Fibroblast of upper back skin (primary cell): ENCODE data around the gene IQCH.
A peak's percentile ranks its signal among the peaks of the same experiment; 100 is the strongest.

ENCODE experiments used
- DNase-seq: peaks from one replicate; pipeline ENCODE4 v3.0.0-alpha.2; 2013

IQCH gene

DNA sequence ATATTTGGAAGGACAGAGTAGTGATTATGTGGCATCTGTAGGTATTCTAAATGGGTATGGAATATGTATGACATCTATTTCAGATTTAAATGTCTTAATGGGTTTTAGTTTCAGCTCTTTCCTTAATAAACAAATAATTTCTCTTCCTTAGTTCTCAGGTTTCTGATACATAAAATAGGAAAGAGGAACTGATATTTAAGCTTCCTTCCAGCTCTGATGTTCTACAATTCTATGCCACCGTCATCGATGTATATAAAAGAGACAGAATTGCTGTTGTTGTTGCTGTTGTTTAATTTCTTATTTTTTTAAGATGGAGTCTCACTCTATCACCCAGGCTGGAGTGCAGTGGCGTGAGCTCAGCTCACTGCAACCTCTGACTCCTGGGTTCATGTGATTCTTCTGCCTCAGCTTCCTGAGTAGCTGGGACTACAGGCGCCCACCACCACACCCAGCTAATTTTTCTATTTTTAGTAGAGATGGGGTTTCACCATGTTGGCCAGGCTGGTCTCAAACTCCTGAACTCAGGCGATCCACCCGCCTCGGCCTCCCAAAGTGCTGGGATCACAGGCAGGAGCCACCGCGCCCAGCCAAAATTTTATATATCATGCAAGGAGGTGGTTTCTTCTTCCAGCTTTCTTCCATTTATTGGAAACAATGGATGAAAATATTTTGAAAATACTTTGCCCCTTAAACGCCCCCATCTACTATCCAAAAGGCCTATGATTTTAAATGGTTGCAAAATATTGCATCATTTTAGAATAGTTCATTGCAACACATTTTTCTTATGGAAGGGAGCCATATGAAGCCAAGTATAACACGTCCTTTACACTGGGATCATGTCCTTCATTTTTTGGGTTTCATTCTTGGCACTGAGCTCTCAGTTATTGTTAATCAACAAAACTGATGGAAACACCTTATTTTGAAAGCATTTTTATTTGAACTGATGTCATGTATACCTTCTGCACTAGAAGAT is 252.5 kb downstream of the IQCH start:
- DNase-seq = peak; percentile 73

DNA sequence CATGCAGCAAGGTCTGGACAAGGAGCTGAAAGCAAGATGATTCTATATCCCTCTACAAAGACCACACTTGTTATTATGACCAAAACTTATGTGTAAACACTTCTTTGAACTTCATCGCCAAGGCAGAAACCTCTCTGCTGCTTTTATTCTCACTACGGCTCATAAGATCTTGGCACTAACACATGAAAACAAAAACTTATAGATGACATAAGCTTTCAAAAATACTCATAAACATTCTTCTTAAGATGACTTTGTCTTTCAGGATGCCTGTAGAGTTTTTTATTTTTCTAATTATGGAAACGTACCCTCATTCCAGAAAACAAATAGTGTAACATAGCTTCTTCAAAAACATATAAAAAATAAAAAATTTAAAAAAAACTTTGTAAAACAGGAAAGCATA is 253.8 kb downstream of the IQCH start:
- DNase-seq = peak; percentile 31

DNA sequence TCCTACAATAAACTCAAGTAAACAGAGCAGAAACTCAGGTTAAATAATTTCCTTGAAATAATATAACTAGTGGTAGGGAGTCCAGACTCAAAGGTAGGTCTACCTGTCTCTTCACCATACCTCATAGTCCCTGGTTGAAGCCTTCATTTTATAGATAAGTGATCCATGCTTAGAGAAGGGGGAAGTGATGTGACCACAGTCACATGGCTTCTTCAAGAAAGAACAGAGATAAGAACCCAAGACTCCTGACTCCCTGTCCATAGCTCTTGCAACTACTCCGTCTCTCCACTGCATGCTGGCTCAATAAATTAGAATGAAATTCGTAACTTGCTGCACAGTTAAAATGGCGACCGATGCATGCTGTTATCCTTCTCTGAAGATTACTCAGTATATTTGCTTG is 255.3 kb downstream of the IQCH start:
- DNase-seq = no peak

DNA sequence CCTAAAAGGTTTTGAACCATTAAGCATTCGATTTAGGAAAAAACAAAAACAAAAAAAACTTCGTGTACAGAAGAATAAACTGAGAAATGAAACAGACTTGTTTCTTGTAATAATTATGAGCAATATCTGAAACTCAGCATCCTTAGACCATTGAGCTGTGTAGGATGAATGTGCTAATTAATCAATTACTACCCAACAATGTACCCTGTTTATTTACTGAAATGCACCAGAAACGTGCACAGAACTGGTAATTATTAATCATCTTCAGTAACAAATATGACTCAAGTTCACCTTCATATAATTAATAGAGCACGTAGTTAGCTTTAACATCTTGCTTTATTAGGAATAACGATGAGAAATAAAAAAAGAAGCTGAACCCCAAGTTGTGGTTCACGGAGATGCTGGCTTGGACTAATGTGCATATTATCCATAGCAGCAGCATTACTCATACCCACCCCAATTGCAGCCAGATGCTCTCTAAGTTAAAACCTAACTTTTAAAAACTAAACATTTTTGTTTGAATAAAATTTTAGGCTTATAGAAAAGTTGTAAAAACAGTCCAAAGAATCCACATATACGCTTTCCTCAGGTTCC is 256.1 kb downstream of the IQCH start:
- peak; percentile 90 for DNase-seq

DNA sequence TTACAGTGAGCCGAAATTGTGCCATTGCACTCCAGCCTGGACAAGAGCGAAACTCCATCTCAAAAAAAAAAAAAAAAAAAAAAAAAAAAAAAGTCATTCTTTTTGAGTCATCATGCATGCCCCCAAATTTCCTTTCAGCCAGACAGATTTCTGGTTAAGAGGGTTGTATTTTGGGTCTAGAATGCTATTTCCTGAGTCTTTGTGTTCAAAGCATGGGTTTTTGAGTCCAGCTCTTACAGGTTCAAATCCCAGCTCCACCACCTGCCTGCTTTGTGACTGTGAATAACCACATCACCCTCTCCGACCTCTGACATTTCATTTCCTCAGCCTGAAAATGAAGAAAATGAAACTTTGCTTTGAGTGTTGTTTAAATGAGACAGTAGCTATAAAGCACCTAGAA is 257.0 kb downstream of the IQCH start:
- DNase-seq = peak; percentile 72

DNA sequence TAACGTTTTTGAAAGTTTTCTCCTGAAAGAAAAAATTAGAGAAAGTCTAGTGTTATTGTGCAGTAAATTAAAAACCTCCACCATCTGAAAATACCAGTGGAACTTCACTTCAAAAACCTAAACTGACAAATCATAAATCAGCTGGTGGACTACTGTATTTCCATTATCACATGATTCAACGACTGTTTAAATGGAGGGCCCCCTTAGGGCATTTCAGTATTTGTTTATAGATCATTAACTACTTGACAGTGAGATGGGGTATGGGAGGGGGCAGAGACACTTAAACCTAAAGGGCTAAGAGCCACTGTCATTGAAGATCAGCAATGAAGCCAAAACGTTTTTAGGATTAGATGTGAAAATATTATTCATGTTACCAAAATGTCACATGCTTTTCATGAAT is 257.6 kb downstream of the IQCH start:
- no peak for DNase-seq

DNA sequence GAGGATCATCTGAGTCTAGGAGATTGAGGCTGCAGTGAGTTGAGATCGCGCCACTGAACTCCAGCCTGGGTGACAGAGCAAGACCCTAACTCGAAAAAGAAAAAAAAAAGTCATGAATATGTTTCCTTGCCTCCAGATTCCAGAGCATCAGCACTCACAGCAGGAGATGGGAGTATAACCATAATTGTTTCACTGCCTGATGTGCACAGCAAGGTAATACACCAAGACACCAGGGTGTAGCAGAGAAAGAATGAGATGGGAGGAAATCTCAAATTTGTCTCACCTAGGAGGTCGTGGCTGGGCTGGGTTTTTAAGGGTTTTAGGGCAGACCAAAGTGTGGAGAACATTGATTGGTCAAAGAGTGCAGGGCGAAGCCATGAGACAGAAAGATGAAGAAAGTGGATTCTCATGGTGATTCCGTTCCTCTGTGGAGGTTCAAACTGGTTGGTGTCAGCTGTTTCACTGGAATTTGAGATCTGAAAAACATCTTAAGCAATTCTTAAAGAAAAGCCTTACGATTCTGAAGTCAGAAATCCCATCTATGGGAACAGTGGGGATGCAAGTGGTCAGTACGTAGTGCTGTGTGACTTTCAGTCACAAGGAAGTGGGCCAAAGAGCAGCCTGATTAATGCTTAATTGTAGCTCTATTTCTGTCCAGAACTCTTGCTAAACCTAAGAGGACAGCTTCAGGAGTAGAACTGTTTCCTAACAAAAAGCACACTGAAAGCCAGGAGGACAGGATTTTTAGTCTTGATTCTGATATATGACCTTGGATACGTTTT is 258.5 kb downstream of the IQCH start:
- no peak for DNase-seq

DNA sequence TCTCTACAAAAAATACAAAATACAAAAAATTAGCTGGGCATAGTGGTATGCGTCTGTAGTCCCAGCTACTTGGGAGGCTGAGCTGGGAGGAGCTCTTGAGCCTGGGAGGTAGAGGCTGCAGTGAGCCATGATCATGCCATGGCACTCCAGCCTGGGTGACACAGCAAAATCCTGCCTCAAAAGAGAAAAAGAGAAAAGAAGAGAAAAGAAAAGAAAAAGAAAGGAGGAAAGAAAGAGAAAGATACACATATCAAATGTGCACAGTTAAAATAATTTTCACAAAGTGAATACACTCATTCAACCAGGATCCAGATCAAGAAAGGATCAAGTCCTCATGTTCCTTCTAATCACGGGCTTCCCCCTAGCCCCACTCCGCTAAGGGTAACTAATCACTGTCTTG is 260.5 kb downstream of the IQCH start:
- no peak for DNase-seq

DNA sequence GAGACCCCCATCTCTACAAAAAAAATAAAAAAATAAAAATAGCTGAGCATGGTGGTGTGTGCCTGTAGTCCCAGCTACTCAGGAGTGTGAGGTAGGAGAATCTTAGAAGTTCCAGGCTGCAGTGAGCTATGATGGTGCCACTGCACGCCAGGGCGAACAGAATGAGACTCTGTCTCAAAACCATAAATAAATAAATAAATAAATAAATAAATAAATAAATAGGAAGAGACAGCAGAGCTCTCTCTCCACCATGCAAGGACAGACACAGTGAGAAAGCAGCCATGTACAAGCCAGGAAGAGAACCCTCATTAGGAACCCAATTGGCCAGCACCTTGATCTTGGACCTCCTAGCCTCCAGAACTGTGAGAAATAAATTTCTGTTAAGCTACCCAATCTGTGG is 261.0 kb downstream of the IQCH start:
- DNase-seq = no peak

DNA sequence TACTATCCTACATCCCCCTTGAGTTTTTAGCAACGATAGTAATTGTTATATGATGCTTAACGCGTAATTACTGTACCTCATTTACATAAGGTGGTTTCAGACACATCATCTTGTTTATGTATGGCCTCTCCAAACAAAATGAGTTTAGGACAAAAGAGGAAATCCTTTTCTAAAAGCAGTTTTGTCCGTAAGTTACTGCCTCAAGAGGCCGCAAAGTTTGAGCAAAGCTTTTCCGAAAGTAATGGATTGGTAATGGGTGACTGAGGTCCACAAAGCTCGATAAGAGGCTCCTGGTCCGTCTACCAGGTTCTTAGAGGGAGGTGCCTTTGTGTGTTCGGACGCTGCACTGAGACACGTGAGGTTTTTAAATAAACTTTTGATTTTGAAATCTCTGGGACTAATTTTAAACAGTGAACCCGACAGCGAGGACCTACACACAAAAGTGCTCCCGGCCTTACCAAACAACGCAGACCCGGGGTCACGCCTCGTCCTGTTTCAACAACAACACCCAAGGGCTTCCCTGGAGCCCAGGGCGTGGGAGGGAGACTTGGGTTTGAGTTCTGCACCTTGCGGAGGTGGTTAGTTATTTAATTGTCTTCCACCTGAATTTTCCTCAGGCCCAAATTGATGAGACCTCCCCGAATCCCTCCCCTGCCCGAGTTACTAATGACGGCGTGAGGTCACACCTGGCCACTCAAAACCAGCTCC is 265.9 kb downstream of the IQCH start:
- no peak for DNase-seq

DNA sequence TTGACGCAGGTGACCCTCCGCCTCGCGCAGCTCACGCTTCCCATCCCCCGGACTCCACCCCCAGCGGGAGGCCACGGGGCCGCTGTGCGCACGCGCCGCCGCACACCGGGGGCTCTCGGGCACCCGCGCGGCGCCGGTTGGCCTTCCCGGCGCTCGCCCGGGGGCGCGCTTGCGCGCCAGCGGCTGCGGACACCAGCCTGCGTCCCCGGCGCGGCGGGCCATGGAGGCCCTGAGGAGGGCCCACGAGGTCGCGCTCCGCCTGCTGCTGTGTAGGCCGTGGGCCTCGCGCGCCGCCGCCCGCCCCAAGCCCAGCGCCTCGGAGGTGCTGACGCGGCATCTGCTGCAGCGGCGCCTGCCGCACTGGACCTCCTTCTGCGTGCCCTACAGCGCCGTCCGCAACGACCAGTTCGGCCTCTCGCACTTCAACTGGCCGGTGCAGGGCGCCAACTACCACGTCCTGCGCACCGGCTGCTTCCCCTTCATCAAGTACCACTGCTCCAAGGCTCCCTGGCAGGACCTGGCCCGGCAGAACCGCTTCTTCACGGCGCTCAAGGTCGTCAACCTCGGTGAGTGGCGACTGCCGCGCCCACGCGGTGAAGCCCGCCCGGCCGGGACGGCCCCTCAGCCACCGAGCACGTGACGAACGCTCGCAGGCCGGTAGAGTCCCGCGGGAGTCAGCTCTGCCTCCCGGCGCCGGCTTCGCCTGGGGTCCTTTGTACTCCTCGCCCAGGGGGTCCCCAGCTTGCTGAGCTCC is 266.6 kb downstream of the IQCH start, which contains the start of gene C15orf61:
Gene C15orf61, plus strand, starts transcription at position 103 of the 754 bp plus-strand sequence. Its CDS starts 118 bp downstream, at position 221.
- peak; percentile 75 for DNase-seq

DNA sequence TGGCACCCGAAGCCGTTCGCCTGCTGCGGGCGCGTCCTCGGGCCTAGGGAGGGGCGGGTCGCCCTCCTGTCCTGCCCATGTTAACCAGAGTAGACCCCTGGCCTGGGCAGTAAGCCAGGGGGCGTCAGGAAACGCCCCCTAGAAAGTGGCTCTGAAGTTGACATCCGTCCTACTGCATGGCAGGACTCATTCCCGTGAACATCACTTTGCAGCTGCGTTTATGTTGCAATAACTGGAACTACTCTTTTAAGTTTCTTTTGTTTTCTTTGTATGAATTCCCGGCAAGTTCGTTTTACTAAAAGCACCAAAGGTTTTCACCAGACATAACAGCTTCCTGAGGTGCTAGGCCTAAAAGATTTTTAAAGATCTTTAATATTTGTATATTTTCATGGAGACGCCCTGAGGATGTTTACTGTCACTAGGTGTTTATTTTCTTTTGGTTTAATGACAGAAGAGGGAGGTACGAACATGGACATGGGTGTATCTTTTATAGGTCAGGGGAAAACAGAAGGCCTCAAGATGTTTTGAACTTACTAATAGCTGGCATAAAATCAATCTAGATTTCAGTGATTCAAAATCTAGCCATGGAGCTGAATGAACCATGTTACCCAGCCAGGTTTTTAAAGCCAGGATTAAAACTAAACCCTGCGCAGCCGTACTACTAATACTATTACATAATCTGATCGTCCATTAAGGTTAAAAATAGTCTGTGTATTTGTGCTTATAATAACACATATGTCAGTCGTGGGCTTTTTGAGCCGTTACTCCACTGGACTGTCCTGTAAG is 267.4 kb downstream of the IQCH start:
- DNase-seq = peak; percentile 41

DNA sequence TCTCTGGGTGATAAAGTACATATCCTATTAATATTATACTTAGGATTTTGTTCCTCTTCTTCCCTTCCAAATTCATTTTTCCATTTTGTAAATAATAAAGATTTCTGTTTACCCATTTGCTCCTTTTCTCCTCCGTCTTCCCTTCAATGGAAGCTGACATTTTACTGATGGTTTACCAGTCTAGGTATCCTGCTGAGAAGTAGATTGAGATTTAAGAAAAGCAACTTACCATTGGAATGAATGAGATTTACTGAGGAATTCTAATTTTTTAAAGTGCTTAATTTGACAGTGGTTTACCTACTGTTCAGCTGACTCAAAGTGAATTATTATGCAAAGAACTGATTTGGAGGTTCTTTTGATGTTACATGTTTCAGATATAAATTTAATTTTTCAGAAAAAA is 268.7 kb downstream of the IQCH start:
- no peak for DNase-seq

DNA sequence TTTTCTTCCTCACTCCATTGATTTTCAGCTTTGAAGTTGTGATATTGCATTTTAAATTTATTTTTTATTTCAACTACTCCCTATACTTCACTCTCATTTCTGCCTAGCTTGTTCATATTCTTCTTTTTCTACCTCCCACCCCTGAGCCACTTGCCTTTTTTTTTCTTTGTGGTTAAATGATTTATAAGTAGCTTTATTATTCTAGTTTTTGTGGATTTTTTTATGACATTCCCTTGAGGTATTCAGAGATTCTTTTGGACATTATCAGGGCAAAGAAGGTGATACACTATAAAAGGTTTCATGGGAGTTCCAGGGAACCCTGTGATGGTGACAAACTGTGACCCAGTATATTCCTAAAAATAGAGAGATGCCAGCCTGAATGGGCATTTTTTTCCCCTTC is 269.6 kb downstream of the IQCH start:
- peak; percentile 29 for DNase-seq

DNA sequence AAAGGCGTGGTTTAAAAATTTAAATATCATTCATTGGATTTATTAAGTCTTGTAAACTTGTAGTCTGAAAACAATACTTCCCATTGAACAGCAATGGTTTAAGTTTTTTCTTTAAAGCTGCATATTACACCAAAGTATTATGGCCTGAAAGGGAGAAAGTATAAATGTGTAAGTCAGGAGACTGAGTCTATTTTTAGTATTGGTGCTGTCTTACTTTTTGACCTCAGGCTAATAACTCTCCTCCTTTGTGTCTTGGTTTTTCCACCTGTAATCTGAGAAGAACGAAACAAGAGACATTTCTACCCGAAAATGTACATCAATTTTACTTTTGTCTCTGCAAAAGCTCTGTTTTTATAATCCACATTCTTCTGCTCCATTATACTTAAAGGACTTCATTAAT is 273.9 kb downstream of the IQCH start:
- DNase-seq = no peak

DNA sequence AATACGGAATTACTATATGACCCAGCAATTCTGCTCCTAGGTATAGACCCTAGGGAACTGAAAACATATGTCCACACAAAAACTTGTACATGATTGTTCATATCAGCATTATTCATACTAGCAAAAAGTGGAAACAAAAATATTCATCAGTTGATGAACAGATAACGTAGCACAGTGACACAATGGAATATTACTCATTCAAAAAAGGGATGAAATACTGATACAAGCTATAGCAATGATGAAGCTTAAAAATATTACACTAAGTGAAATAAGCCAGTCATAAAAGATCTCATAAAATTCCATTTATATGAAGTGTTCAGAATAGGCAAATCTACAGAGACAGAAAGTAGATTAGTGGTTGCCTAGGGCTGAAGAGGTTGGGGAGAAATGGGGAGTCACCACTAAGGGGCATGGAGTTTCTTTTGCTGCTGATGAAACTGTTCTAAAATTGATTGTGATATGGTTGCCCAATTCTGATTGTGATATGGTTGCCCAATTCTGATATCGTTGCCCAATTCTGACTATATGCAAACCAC is 276.9 kb downstream of the IQCH start:
- DNase-seq = peak; percentile 85

DNA sequence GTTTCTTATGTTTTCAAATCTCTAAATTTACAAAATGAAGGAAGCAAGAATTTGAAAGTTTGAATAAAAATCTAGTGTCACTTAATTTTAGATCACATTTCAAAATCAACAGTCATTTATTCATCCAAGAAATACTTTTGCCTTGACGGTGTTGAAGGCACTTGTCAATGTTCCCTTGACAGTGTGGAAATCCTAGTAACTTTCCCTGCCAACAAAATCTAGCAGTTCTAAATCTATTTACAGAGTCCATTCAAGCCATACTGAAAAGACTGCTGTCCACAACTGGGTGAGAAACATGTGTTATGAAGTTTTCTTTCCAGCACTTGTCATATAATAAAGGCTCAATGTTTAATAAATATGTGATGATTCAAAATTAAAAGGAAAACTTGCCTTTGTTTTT is 279.3 kb downstream of the IQCH start:
- DNase-seq = no peak

DNA sequence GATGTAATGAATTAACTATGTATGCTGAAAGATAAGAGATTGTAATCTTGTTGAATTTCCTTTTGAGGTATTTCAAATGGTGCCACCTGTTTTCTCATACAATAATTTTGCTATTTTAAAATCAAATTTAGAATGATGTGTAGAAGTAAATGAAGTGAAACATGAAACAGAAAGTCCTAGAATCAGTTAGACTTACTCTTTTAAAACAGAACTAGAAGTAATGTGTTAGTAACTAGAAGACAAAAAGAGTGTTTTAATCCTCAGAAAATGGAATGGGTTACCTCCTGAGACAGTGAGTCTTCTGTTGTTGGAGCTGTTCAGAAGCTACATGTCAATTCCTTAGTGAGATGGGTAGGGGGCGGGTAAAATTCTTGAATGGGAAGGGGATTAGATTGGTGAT is 279.8 kb downstream of the IQCH start:
- DNase-seq = no peak

DNA sequence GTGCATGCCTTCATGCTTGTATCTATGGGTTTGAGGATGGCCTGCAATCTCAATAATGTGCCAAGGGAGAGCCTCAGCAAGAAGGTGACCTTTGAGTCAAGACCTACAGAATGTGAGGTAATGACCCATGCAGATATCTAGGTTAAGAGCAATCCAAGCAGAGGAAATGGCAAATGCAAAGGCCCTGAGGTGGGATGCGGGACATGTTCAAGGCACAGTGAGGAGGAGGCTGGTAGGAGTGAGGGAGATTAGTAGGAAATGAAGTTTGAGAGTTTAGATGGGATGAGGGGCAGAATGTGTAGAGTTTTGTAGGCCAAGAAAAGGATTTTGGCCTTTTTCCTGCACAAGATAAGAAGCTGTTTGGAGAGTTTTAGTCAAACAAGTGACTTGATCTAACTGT is 283.2 kb downstream of the IQCH start:
- DNase-seq = no peak

DNA sequence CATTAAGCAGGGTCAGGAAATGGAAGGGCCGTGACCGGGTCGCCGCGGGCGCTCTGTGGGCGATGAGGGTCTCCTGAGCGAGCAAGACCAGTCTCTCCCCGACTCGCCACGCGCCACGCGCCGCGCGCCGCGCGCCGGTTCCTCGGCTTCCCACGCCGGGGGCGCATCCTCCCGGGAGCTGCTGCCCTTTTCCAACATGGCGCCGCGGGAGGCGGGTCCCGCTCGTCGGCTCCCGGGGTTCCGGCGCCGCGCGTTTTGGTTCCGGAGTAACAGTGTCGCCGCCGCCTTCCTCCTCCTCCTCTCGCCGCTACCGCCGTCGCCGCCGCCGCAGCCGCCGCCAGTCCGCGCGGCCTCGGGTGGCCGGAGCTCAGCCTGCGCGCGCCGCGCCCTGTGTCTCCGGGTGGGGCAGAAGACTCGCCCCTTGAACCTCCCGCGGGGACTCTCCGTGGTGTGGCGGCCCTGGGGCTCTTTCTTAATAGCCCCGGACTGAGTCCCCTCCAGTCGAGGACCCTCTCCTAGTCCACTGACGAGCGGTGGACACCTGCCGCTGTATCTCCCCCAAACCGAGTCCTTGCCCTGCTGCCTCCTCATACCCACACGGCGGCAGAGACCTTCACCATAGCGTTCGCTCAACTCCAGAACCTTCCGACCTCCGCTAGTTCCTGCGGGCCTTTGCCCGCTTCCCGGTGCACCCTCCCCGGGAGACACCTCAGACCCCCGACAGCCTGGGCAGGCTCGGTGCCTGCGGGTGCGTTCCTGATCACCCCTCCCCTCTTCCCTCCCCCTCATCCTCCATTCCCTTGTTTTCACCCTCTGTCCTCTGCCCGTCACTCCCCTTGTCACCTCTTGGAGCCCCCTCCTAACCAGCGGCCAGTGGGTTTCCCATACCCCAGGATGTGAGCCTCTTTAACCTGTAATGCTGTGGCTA is 288.1 kb downstream of the IQCH start, which contains the start of gene MAP2K5:
Gene MAP2K5, plus strand, starts transcription at position 284 of the 928 bp plus-strand sequence. Its CDS starts 633 bp downstream, at position 917.
- DNase-seq = peak; percentile 67
